Upper lobe of left lung (tissue), 4 donors: ENCODE measurements around the gene PELO.

Source experiments
- EP300 ChIP-seq, 4 donors: sonication (generic); formaldehyde crosslinking; IDR thresholded peaks; one replicate each; pipeline ENCODE4 v1.5.1; 2017; ENCODE audit warnings: antibody characterized with exemption in 4 of 4, control low read depth in 2 of 4
- TF ChIP-seq, protein P1 (sequence below), 6 experiments: fragments of 450-650 bp in 4 of 6; fragments of 200-600 bp in 2 of 6; sonication (generic) in 2 of 6; IDR thresholded peaks; one replicate each; pipeline ENCODE4 v1.5.1; 2016 to 2019; ENCODE audit warnings: antibody characterized with exemption in 6 of 6

DNA sequence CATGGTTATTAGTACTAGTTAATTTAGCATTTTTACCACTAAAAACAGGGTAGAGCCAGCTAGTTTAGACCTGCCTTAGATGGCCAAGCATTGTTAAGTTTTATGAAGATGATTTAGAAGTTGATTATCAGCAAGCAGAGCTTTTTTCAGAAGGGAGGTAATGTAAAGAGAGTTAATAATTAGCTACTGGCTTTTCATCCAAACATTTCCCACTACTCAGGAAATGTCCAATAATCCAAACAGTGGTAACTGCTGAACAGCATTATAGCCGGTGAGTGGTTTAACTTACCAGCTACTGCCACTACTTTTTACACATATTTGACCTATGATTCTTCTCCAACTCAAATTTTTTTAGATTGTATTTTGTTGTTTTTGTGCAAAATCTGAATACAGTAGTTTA lies 1.7 kb downstream of the PELO start:
- TF ChIP-seq, protein P1, sequence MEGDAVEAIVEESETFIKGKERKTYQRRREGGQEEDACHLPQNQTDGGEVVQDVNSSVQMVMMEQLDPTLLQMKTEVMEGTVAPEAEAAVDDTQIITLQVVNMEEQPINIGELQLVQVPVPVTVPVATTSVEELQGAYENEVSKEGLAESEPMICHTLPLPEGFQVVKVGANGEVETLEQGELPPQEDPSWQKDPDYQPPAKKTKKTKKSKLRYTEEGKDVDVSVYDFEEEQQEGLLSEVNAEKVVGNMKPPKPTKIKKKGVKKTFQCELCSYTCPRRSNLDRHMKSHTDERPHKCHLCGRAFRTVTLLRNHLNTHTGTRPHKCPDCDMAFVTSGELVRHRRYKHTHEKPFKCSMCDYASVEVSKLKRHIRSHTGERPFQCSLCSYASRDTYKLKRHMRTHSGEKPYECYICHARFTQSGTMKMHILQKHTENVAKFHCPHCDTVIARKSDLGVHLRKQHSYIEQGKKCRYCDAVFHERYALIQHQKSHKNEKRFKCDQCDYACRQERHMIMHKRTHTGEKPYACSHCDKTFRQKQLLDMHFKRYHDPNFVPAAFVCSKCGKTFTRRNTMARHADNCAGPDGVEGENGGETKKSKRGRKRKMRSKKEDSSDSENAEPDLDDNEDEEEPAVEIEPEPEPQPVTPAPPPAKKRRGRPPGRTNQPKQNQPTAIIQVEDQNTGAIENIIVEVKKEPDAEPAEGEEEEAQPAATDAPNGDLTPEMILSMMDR (IDR thresholded peaks at IDR 0.05) = no peak
- TF ChIP-seq EP300 (IDR thresholded peaks at IDR 0.05) = no peak
